Measurements from ENCODE around the gene LILRA1.
"Not testable (repeated sequence)": the region's sequence is repeated elsewhere in the genome, so short reads cannot be mapped to it uniquely, and the experiment has no call there.

The LILRA1 gene

GRCh38 chr19:54593445-54593844 is at the start of gene LILRA1:
TSS of gene LILRA1 (plus strand) at chr19:54593632. CDS start at chr19:54594245, 613 bp downstream.
- not testable (repeated sequence) for DNase-seq (ENCODE audit: extremely low read depth in 1 of 2, low read depth in 1 of 2)

GRCh38 chr19:54548806-54549205 is 44.6 kb upstream of the LILRA1 start:
- DNase-seq (ENCODE audit: extremely low read depth in 1 of 2, low read depth in 1 of 2): no peak

- no peak for DNase-seq (ENCODE audit: extremely low read depth in 1 of 2, low read depth in 1 of 2)
Measured at GRCh38 chr19:54549224-54549623, 44.2 kb upstream of the LILRA1 start.

GRCh38 chr19:54551293-54551692 is 42.1 kb upstream of the LILRA1 start:
- DNase-seq (ENCODE audit: extremely low read depth in 1 of 2, low read depth in 1 of 2): no peak

- no peak for DNase-seq (ENCODE audit: extremely low read depth in 1 of 2, low read depth in 1 of 2)
Measured at GRCh38 chr19:54551950-54552912, 41.2 kb upstream of the LILRA1 start.

GRCh38 chr19:54552913-54553310 is 40.5 kb upstream of the LILRA1 start:
- DNase-seq (ENCODE audit: extremely low read depth in 1 of 2, low read depth in 1 of 2): no peak

- DNase-seq (ENCODE audit: extremely low read depth in 1 of 2, low read depth in 1 of 2): no peak
Measured at GRCh38 chr19:54554006-54554405, 39.4 kb upstream of the LILRA1 start.

GRCh38 chr19:54554896-54555295 is 38.5 kb upstream of the LILRA1 start:
- DNase-seq (ENCODE audit: extremely low read depth in 1 of 2, low read depth in 1 of 2): no peak

GRCh38 chr19:54556194-54556593 is 37.2 kb upstream of the LILRA1 start:
- no peak for DNase-seq (ENCODE audit: extremely low read depth in 1 of 2, low read depth in 1 of 2)

- no peak for DNase-seq (ENCODE audit: extremely low read depth in 1 of 2, low read depth in 1 of 2)
Measured at GRCh38 chr19:54558339-54558738, 35.1 kb upstream of the LILRA1 start.

GRCh38 chr19:54560881-54561385 is 32.5 kb upstream of the LILRA1 start:
- DNase-seq (ENCODE audit: extremely low read depth in 1 of 2, low read depth in 1 of 2): no peak

- DNase-seq (ENCODE audit: extremely low read depth in 1 of 2, low read depth in 1 of 2): no peak
Measured at GRCh38 chr19:54561840-54562239, 31.6 kb upstream of the LILRA1 start.

GRCh38 chr19:54563206-54563605 is 30.2 kb upstream of the LILRA1 start:
- DNase-seq (ENCODE audit: extremely low read depth in 1 of 2, low read depth in 1 of 2): not testable (repeated sequence)

GRCh38 chr19:54570316-54570715 is 23.1 kb upstream of the LILRA1 start:
- DNase-seq (ENCODE audit: extremely low read depth in 1 of 2, low read depth in 1 of 2): no peak

- not testable (repeated sequence) for DNase-seq (ENCODE audit: extremely low read depth in 1 of 2, low read depth in 1 of 2)
Measured at GRCh38 chr19:54571715-54572615, 21.5 kb upstream of the LILRA1 start.

- DNase-seq (ENCODE audit: extremely low read depth in 1 of 2, low read depth in 1 of 2): no peak
Measured at GRCh38 chr19:54572696-54573311, 20.6 kb upstream of the LILRA1 start.

- no peak for DNase-seq (ENCODE audit: extremely low read depth in 1 of 2, low read depth in 1 of 2)
Measured at GRCh38 chr19:54573330-54573872, 20.0 kb upstream of the LILRA1 start, which contains the start of gene LILRA2. TSS of gene LILRA2 (plus strand) at chr19:54573790. CDS start at chr19:54573879, 89 bp downstream.

- no peak for DNase-seq (ENCODE audit: extremely low read depth in 1 of 2, low read depth in 1 of 2)
Measured at GRCh38 chr19:54574051-54574450, 19.4 kb upstream of the LILRA1 start.

- DNase-seq (ENCODE audit: extremely low read depth in 1 of 2, low read depth in 1 of 2): no peak
Measured at GRCh38 chr19:54574527-54575056, 18.8 kb upstream of the LILRA1 start.

- not testable (repeated sequence) for DNase-seq (ENCODE audit: extremely low read depth in 1 of 2, low read depth in 1 of 2)
Measured at GRCh38 chr19:54575205-54575604, 18.2 kb upstream of the LILRA1 start.

All from activated CD8-positive, alpha-beta memory T cell treated with anti-CD3 and anti-CD28 coated beads for 1 hour (primary cell).